Retina (tissue), 1 donor: ENCODE measurements around the gene MAN2A2.

Experiments used
- DNase-seq: peaks from one replicate; pipeline ENCODE4 v3.0.0-alpha.2; 2016

The MAN2A2 gene

GRCh38 chr15:90970274-90970673 is 67.2 kb downstream of the MAN2A2 start:
- DNase-seq: no peak

- no peak for DNase-seq
Observed at GRCh38 chr15:90972133-90972532, 69.0 kb downstream of the MAN2A2 start.
